H1 (cell line): ENCODE results near the gene COL26A1. TPM values are rescaled to one million over a fixed set of nuclear protein-coding genes. Genes with fewer than 3 reads are reported as not detected.

Source experiments
- CTCF ChIA-PET: fragments of 300-600 bp; sonication (Branson Sonifier 250); formaldehyde crosslinking; loops from one replicate; lab custom pipeline; 2021; ENCODE audit not compliant: partially characterized antibody; lab: Charles Lee
- POLR2A ChIA-PET: fragments of 300-600 bp; sonication (Branson Sonifier 250); formaldehyde crosslinking; loops from one replicate; lab custom pipeline; 2021; ENCODE audit warnings: inconsistent platforms; ENCODE audit not compliant: partially characterized antibody; lab: Charles Lee
- DNase-seq, 2 experiments: peaks; one replicate each; pipeline versions ENCODE4 v3.0.0 to v3.0.0-alpha.2; 2010 to 2022; ENCODE audit warnings: low spot score in 2 of 2, low read depth in 1 of 2, mixed read lengths in 1 of 2
- FAIRE-seq: peaks from 2 replicates; lab custom pipeline; 2011; peaks lifted over from hg19 to GRCh38; lab: Jason Lieb, UNC
- H2AFZ ChIP-seq: 2 replicates; pipeline ENCODE4 v1.8.1; 2012; ENCODE audit warnings: low read length, inconsistent platforms
- H2AK5ac ChIP-seq: 2 replicates; pipeline ENCODE4 v1.6.1; 2013; ENCODE audit warnings: low read depth, low read length
- H2BK120ac ChIP-seq: replicated peaks from 2 replicates; pipeline ENCODE3; 2013; ENCODE audit warnings: low read depth, low read length, inconsistent platforms
- H2BK12ac ChIP-seq: 2 replicates; pipeline ENCODE4 v1.6.1; 2013; ENCODE audit warnings: low read depth, low read length
- H2BK15ac ChIP-seq: 2 replicates; pipeline ENCODE4 v1.6.1; 2013; ENCODE audit warnings: low read length
- H2BK20ac ChIP-seq: 2 replicates; pipeline ENCODE4 v1.6.1; 2013; ENCODE audit warnings: low read length
- H2BK5ac ChIP-seq: 2 replicates; pipeline ENCODE4 v1.6.1; 2013; ENCODE audit warnings: low read depth, low read length
- H3K14ac ChIP-seq: 2 replicates; pipeline ENCODE4 v1.6.1; 2013; ENCODE audit warnings: inconsistent platforms; ENCODE audit not compliant: insufficient read length
- H3K18ac ChIP-seq: 2 replicates; pipeline ENCODE4 v1.6.1; 2013; ENCODE audit warnings: low read length; ENCODE audit errors: extremely low read depth
- H3K23ac ChIP-seq: 2 replicates; pipeline ENCODE4 v1.6.1; 2013; ENCODE audit warnings: inconsistent platforms; ENCODE audit not compliant: insufficient read length
- H3K23me2 ChIP-seq: 2 replicates; pipeline ENCODE4 v1.6.1; 2013; ENCODE audit warnings: low read depth, low read length
- H3K27ac ChIP-seq: 2 replicates; pipeline ENCODE4 v1.6.1; 2011; ENCODE audit warnings: low read depth, low read length, inconsistent platforms
- H3K27me3 ChIP-seq, 4 experiments: replicated peaks in 1 of 4; 1 replicate in 1 of 4; 2 replicates in 3 of 4; pipeline versions ENCODE4 v1.6.1 to v1.8.1; 2011 to 2013; ENCODE audit warnings: low read length in 3 of 4, mild to moderate bottlenecking in 3 of 4, inconsistent platforms in 2 of 4, mixed read lengths in 2 of 4, moderate library complexity in 1 of 4; ENCODE audit not compliant: control insufficient read depth in 3 of 4, insufficient read depth in 3 of 4; ENCODE audit errors: extremely low read depth in 1 of 4
- H3K36me3 ChIP-seq, 4 experiments: 2 replicates each; pipeline versions ENCODE4 v1.6.1 to v1.8.1; 2011 to 2013; ENCODE audit warnings: mild to moderate bottlenecking in 4 of 4, low read length in 3 of 4, moderate library complexity in 2 of 4, control low read depth in 1 of 4, inconsistent platforms in 1 of 4; ENCODE audit not compliant: insufficient read depth in 4 of 4, control insufficient read depth in 2 of 4
- H3K4ac ChIP-seq: replicated peaks from 2 replicates; pipeline ENCODE3; 2013; ENCODE audit warnings: low read length, low read depth, mixed read lengths, inconsistent platforms; ENCODE audit not compliant: insufficient read length
- H3K4me1 ChIP-seq, 4 experiments: replicated peaks in 1 of 4; 1 replicate in 1 of 4; 2 replicates in 3 of 4; pipeline versions ENCODE4 v1.6.1 to v1.8.1; 2011 to 2013; ENCODE audit warnings: low read length in 3 of 4, inconsistent platforms in 2 of 4, mixed read lengths in 1 of 4; ENCODE audit not compliant: insufficient read depth in 4 of 4, control insufficient read depth in 3 of 4
- H3K4me2 ChIP-seq, 2 experiments: 2 replicates each; pipeline versions ENCODE4 v1.6.1 to v1.8.1; 2011 to 2013; ENCODE audit warnings: low read depth in 2 of 2, low read length in 2 of 2, control low read depth in 1 of 2, inconsistent platforms in 1 of 2, mild to moderate bottlenecking in 1 of 2; ENCODE audit not compliant: insufficient read depth in 1 of 2
- H3K4me3 ChIP-seq, 4 experiments: fragments of 200-600, 300-600 bp in 1 of 4; sonication (generic), shearing (Covaris generic), sonication (Bioruptor Twin) in 1 of 4; 2 replicates each; pipeline versions ENCODE4 v1.5.1 to v1.8.1; 2011 to 2016; ENCODE audit warnings: low read length in 4 of 4, low read depth in 3 of 4, control low read depth in 2 of 4, inconsistent platforms in 2 of 4, mild to moderate bottlenecking in 2 of 4, mixed read lengths in 1 of 4, moderate library complexity in 1 of 4; ENCODE audit not compliant: insufficient read depth in 2 of 4; ENCODE audit errors: extremely low read depth in 1 of 4
- H3K56ac ChIP-seq: replicated peaks from 2 replicates; pipeline ENCODE3; 2013; ENCODE audit warnings: low read depth, mild to moderate bottlenecking, mixed read lengths, low read length, inconsistent platforms; ENCODE audit not compliant: insufficient read length
- H3K79me1 ChIP-seq: 2 replicates; pipeline ENCODE4 v1.6.1; 2013; ENCODE audit warnings: low read depth, low read length, control low read depth
- H3K79me2 ChIP-seq, 2 experiments: 2 replicates each; pipeline versions ENCODE4 v1.6.1 to v1.8.1; 2012 to 2013; ENCODE audit warnings: low read length in 2 of 2, mild to moderate bottlenecking in 2 of 2, inconsistent platforms in 1 of 2; ENCODE audit not compliant: insufficient read depth in 2 of 2, control insufficient read depth in 1 of 2
- H3K9ac ChIP-seq, 4 experiments: replicated peaks in 1 of 4; 1 replicate in 1 of 4; 2 replicates in 3 of 4; pipeline versions ENCODE4 v1.6.1 to v1.8.1; 2011 to 2013; ENCODE audit warnings: low read depth in 3 of 4, low read length in 3 of 4, control low read depth in 2 of 4, mild to moderate bottlenecking in 2 of 4, moderate library complexity in 2 of 4, inconsistent platforms in 1 of 4; ENCODE audit errors: extremely low read depth in 1 of 4
- H3K9me3 ChIP-seq, 2 experiments: 2 replicates each; pipeline versions ENCODE4 v1.6.1 to v1.8.1; 2012 to 2013; ENCODE audit warnings: mild to moderate bottlenecking in 2 of 2, moderate library complexity in 2 of 2, control low read depth in 1 of 2, inconsistent platforms in 1 of 2, low read depth in 1 of 2, low read length in 1 of 2, mixed read lengths in 1 of 2; ENCODE audit not compliant: insufficient read depth in 2 of 2
- H4K20me1 ChIP-seq, 2 experiments: replicated peaks in 1 of 2; 2 replicates each; pipeline versions ENCODE3 to v1.8.1; 2011 to 2013; ENCODE audit warnings: inconsistent platforms in 2 of 2, low read length in 2 of 2, mild to moderate bottlenecking in 1 of 2; ENCODE audit not compliant: insufficient read depth in 2 of 2, control insufficient read depth in 1 of 2
- H4K5ac ChIP-seq: 2 replicates; pipeline ENCODE4 v1.6.1; 2013; ENCODE audit warnings: low read length, low read depth, mixed read lengths, inconsistent platforms; ENCODE audit not compliant: insufficient read length
- H4K8ac ChIP-seq: 2 replicates; pipeline ENCODE4 v1.8.0; 2013; ENCODE audit warnings: mild to moderate bottlenecking, moderate library complexity, low read length, inconsistent platforms; ENCODE audit not compliant: insufficient read depth; ENCODE audit errors: extremely low read depth
- H4K91ac ChIP-seq: replicated peaks from 2 replicates; pipeline ENCODE3; 2013; ENCODE audit warnings: low read length, mixed read lengths, inconsistent platforms; ENCODE audit not compliant: insufficient read length
- ASH2L ChIP-seq: fragments of 200-600, 300-600 bp; sonication (generic); IDR thresholded peaks from one replicate; pipeline ENCODE4 v1.7.1; 2017; ENCODE audit warnings: low read length
- HDAC6 ChIP-seq: IDR thresholded peaks from one replicate; pipeline ENCODE4 v1.7.1; 2012; ENCODE audit warnings: low read depth, mild to moderate bottlenecking, inconsistent platforms, low read length, moderate library complexity
- WGBS, 2 experiments: shearing (Covaris generic) in 1 of 2; methylation state at CpG; one replicate each; pipeline versions ENCODE4 v1.1.6 to v1.1.7; 2013 to 2015; ENCODE audit warnings: low lambda C conversion rate in 2 of 2, mixed read lengths in 2 of 2, inconsistent platforms in 1 of 2, low coverage in 1 of 2, missing lambda C conversion rate in 1 of 2; ENCODE audit not compliant: insufficient replicate concordance in 2 of 2, insufficient coverage in 1 of 2, insufficient read length in 1 of 2; ENCODE audit errors: extremely low coverage in 1 of 2, missing lambda C conversion rate in 1 of 2; 5-methylcytosine and 5-hydroxymethylcytosine counted together
- polyA plus RNA-seq, 7 experiments: library from polyadenylated mRNA; depleted of rRNA in 3 of 7; stranded (reverse) in 5 of 7; unstranded in 2 of 7; fragments of >200 nt in 5 of 7; fragments of 200-250 nt in 2 of 7; gene quantifications; 1 replicate in 5 of 7; 2 replicates in 1 of 7; 4 replicates in 1 of 7; pipeline versions ENCODE4 v1.2.1 to v1.2.3, GENCODE V29; 2011 to 2013; ENCODE audit warnings: missing spikeins in 2 of 7, mixed read lengths in 2 of 7
- total RNA-seq: library from RNA; stranded (reverse); fragmentation: NEBNext Ultra II Directional; extraction: Animal tissue kit (Norgen Biotek cat#: 25700); gene quantifications from 2 replicates; pipeline ENCODE4 v1.2.1, GENCODE V29; 2021

Gene COL26A1
- total and polyA plus RNA-seq, 2 of the 8 experiments (the other 6 are each of a cell fraction or from before 2014, with no cell fraction given) = 51.1 to 68.8 TPM

GRCh38 chr7:101390901-101391301 lies 28.2 kb downstream of the COL26A1 start:
- ChIA-PET CTCF (interaction anchor here (0.9 to 36.0 kb wide), 3 partner anchors 13 to 117 kb away, joined by 3 to 728 read pairs (median 728); partner anchors contain the start of gene COL26A1), POLR2A (interaction anchor here (1.0 to 3.4 kb wide), 6 partner anchors 10 to 26 kb away, joined by 3 to 16 read pairs (median 4); no protein-coding TSS in a partner anchor)
- Histone ChIP-seq H4K20me1 (no peaks in the 10 kb centered on the region), H4K8ac (no peak overlapping the region), H3K9ac (no peak overlapping the region), H3K4ac (no peak overlapping the region), H2AK5ac (no peak overlapping the region), H4K91ac (no peak overlapping the region), H4K5ac (no peak overlapping the region), H3K79me1 (peaks cover 7% of the 10 kb centered on the region), H3K23ac (no peak overlapping the region), H3K4me3 (no peak overlapping the region), H2BK120ac (no peak overlapping the region), H3K56ac (no peak overlapping the region), H2BK12ac (no peak overlapping the region), H3K27ac (peak overlapping the region; percentile 21; the same call in 1 of the 2 replicates), H3K4me1 (peaks cover 11 to 24% (median 17%) of the 10 kb centered on the region in 4 experiments), H3K79me2 (peaks cover 0 to 28% of the 10 kb centered on the region in 2 experiments; a peak in 2 of 4 replicates), H2BK5ac (no peak overlapping the region), H2BK20ac (peak overlapping the region; percentile 78; the same call in 1 of the 2 replicates), H3K4me2 (peak overlapping the region in 1 of 2 experiments; percentile 47; a peak in 1 of 4 replicates), H3K14ac (no peak overlapping the region), H3K36me3 (no peaks in the 10 kb centered on the region), H2AFZ (no peak overlapping the region), H3K27me3 (no peaks in the 10 kb centered on the region), H3K23me2 (no peaks in the 10 kb centered on the region), H2BK15ac (no peak overlapping the region), H3K18ac (no peak overlapping the region), H3K9me3 (no peaks in the 10 kb centered on the region)
- 68% methylated on average over 7 of the region's 7 CpGs; no CpG with 5 or more reads in 1 of the 2 experiments for WGBS, 2 experiments
- TF ChIP-seq ASH2L (peak; percentile 38), HDAC6 (no peak)
- DNase-seq (no peak), FAIRE-seq (no peak)
